Upper lobe of left lung (tissue), 6 donors: ENCODE data around the gene SOX9. TPM values are rescaled to one million over a fixed set of nuclear protein-coding genes. Genes with fewer than 3 reads are reported as not detected.

ENCODE experiments used
- ATAC-seq, 2 donors: fragments of 200-7000 bp; cut with Tn5 transposase; one replicate each; pipeline ENCODE4 v1.9.1; 2022; ENCODE audit warnings: mild to moderate bottlenecking in 2 of 2, moderate library complexity in 2 of 2; ENCODE audit not compliant: low FRiP score in 2 of 2
- DNase-seq, 2 donors: peaks; one replicate each; pipeline ENCODE4 v3.0.0-alpha.2; 2019 to 2020
- H3K27ac ChIP-seq, 4 donors: fragments of 200-600 bp; sonication (generic); one replicate each; pipeline ENCODE4 v1.5.1; 2016 to 2019
- H3K27me3 ChIP-seq, 4 donors: fragments of 200-600 bp; sonication (generic); one replicate each; pipeline ENCODE4 v1.5.1; 2017 to 2019
- H3K36me3 ChIP-seq, 4 donors: fragments of 200-600 bp; sonication (generic); one replicate each; pipeline ENCODE4 v1.5.1; 2016 to 2019
- H3K4me1 ChIP-seq, 4 donors: fragments of 200-600 bp; sonication (generic); one replicate each; pipeline ENCODE4 v1.5.1; 2018 to 2019
- H3K4me3 ChIP-seq, 4 donors: fragments of 200-600 bp; sonication (generic); one replicate each; pipeline ENCODE4 v1.5.1; 2017 to 2019; ENCODE audit warnings: mild to moderate bottlenecking in 2 of 4, moderate library complexity in 1 of 4
- H3K9me3 ChIP-seq, 4 donors: fragments of 200-600 bp; sonication (generic); one replicate each; pipeline ENCODE4 v1.5.1; 2018 to 2019
- CTCF ChIP-seq, 6 experiments: fragments of 450-650 bp in 4 of 6; fragments of 200-600 bp in 2 of 6; sonication (generic) in 2 of 6; IDR thresholded peaks; one replicate each; pipeline ENCODE4 v1.5.1; 2016 to 2019; ENCODE audit warnings: antibody characterized with exemption in 6 of 6
- EP300 ChIP-seq, 4 donors: sonication (generic); formaldehyde crosslinking; IDR thresholded peaks; one replicate each; pipeline ENCODE4 v1.5.1; 2017; ENCODE audit warnings: antibody characterized with exemption in 4 of 4, control low read depth in 2 of 4
- POLR2A ChIP-seq, 4 donors: fragments of 450-650 bp; IDR thresholded peaks; one replicate each; pipeline ENCODE4 v1.5.1; 2016 to 2017; ENCODE audit warnings: antibody characterized with exemption in 4 of 4, mild to moderate bottlenecking in 2 of 4
- POLR2AphosphoS5 ChIP-seq, 2 donors: sonication (generic); formaldehyde crosslinking; IDR thresholded peaks; one replicate each; pipeline ENCODE4 v1.5.1; 2017; ENCODE audit warnings: antibody characterized with exemption in 2 of 2
- WGBS, 2 donors: methylation state at CpG; one replicate each; pipeline ENCODE4 v1.1.5; 2017 to 2018; 5-methylcytosine and 5-hydroxymethylcytosine counted together
- total RNA-seq, 6 donors: library from RNA; depleted of rRNA in 4 of 6; stranded (reverse); fragments of >200 nt in 4 of 6; gene quantifications; one replicate each; pipeline versions ENCODE4 v1.1.0 to v1.2.1, GENCODE V29; 2016 to 2021
- donor health status: DM: no; HTN: no; CAD: no; lungs with moderate emphysema.
- donor health status: DM: no; HTN: yes; CAD: no; lungs with severe emphysema.

The SOX9 gene
- total RNA-seq, 6 donors from 2014 or later, result 3.3 to 10.7 (median 4.3) TPM

- TF ChIP-seq EP300 (IDR thresholded peaks at IDR 0.05) (no peak), CTCF (IDR thresholded peaks at IDR 0.05) (no peak), POLR2A (IDR thresholded peaks at IDR 0.05) (no peak), POLR2AphosphoS5 (IDR thresholded peaks at IDR 0.05) (no peak)
- Histone ChIP-seq H3K27ac (no peak overlapping the region), H3K4me1 (no peaks in the 10 kb centered on the region), H3K36me3 (no peaks in the 10 kb centered on the region), H3K4me3 (no peak overlapping the region), H3K9me3 (no peaks in the 10 kb centered on the region), H3K27me3 (no peaks in the 10 kb centered on the region)
- ATAC-seq (no peak), DNase-seq (no peak)
- WGBS, 2 donors, result 83 to 89% methylated on average over 5 of the region's 5 CpGs
Measured at GRCh38 chr17:72100470-72100869, 20.4 kb upstream of the SOX9 start.

- Histone ChIP-seq H3K4me3 (no peak overlapping the region), H3K27ac (no peak overlapping the region), H3K36me3 (no peaks in the 10 kb centered on the region), H3K4me1 (no peaks in the 10 kb centered on the region), H3K9me3 (no peaks in the 10 kb centered on the region), H3K27me3 (no peaks in the 10 kb centered on the region)
- ATAC-seq (no peak), DNase-seq (no peak)
- 58 to 64% methylated on average over 3 of the region's 3 CpGs for WGBS, 2 donors
- TF ChIP-seq POLR2A (IDR thresholded peaks at IDR 0.05) (no peak), CTCF (IDR thresholded peaks at IDR 0.05) (no peak), EP300 (IDR thresholded peaks at IDR 0.05) (no peak), POLR2AphosphoS5 (IDR thresholded peaks at IDR 0.05) (no peak)
Measured at GRCh38 chr17:72101526-72101925, 19.3 kb upstream of the SOX9 start.

- ATAC-seq, result no peak
- TF ChIP-seq EP300 (IDR thresholded peaks at IDR 0.05) (no peak), POLR2A (IDR thresholded peaks at IDR 0.05) (no peak), CTCF (IDR thresholded peaks at IDR 0.05) (no peak), POLR2AphosphoS5 (IDR thresholded peaks at IDR 0.05) (no peak)
Measured at GRCh38 chr17:72102366-72102765, 18.5 kb upstream of the SOX9 start.

GRCh38 chr17:72104164-72104862, 16.5 kb upstream of the SOX9 start:
- no peaks in the 10 kb centered on the region for H3K4me1 ChIP-seq
- no peaks in the 10 kb centered on the region for H3K9me3 ChIP-seq
- DNase-seq (no peak), ATAC-seq (no peak)
- no peaks in the 10 kb centered on the region for H3K36me3 ChIP-seq
- H3K27ac ChIP-seq, result no peak overlapping the region
- no peak for TF ChIP-seq POLR2A (IDR thresholded peaks at IDR 0.05)
- no peaks in the 10 kb centered on the region for H3K27me3 ChIP-seq
- H3K4me3 ChIP-seq, result no peak overlapping the region
- 72 to 75% methylated on average over 11 of the region's 11 CpGs for WGBS, 2 donors

More at GRCh38 chr17:72102366-72102765, 18.5 kb upstream of the SOX9 start:
- Histone ChIP-seq H3K4me1 (no peaks in the 10 kb centered on the region), H3K36me3 (no peaks in the 10 kb centered on the region), H3K9me3 (no peaks in the 10 kb centered on the region), H3K4me3 (no peak overlapping the region), H3K27me3 (no peaks in the 10 kb centered on the region), H3K27ac (no peak overlapping the region)
- no peak for DNase-seq
- 78 to 80% methylated on average over 1 of the region's 1 CpG for WGBS, 2 donors

GRCh38 chr17:72104863-72105234, 16.0 kb upstream of the SOX9 start:
- no peaks in the 10 kb centered on the region for H3K4me1 ChIP-seq
- no peaks in the 10 kb centered on the region for H3K27me3 ChIP-seq
- H3K9me3 ChIP-seq, result no peaks in the 10 kb centered on the region
- no peaks in the 10 kb centered on the region for H3K36me3 ChIP-seq
- DNase-seq, result no peak
- no peak for TF ChIP-seq EP300 (IDR thresholded peaks at IDR 0.05)
- H3K27ac ChIP-seq, result no peak overlapping the region
- no peak overlapping the region for H3K4me3 ChIP-seq
- WGBS, 2 donors, result 79 to 81% methylated on average over 6 of the region's 6 CpGs
- no peak for ATAC-seq

- no peaks in the 10 kb centered on the region for H3K9me3 ChIP-seq
- no peak for TF ChIP-seq POLR2A (IDR thresholded peaks at IDR 0.05)
- no peak for TF ChIP-seq CTCF (IDR thresholded peaks at IDR 0.05)
- no peak for TF ChIP-seq POLR2AphosphoS5 (IDR thresholded peaks at IDR 0.05)
- TF ChIP-seq EP300 (IDR thresholded peaks at IDR 0.05), result no peak
- H3K27me3 ChIP-seq, result peaks cover 0 to 4% (median 0%) of the 10 kb centered on the region in 4 donors
- H3K4me1 ChIP-seq, result no peaks in the 10 kb centered on the region
- no peak for DNase-seq
- H3K36me3 ChIP-seq, result no peaks in the 10 kb centered on the region
- no peak overlapping the region for H3K27ac ChIP-seq
- ATAC-seq, result no peak
- no peak overlapping the region for H3K4me3 ChIP-seq
- 57 to 76% methylated on average over 5 of the region's 5 CpGs for WGBS, 2 donors
Measured at GRCh38 chr17:72107100-72107499, 13.7 kb upstream of the SOX9 start.
